Thymus (tissue), 11 donors: ENCODE data around the gene TTLL11. TPM values are rescaled to one million over a fixed set of nuclear protein-coding genes. Genes with fewer than 3 reads are reported as not detected.
"Not testable (repeated sequence)": the region's sequence is repeated elsewhere in the genome, so short reads cannot be mapped to it uniquely, and the experiment has no call there.

Experiments
- DNase-seq, 9 donors: peaks; one replicate each; pipeline ENCODE4 v3.0.0-alpha.2; 2013; ENCODE audit warnings: low spot score in 9 of 9, low read depth in 6 of 9, missing footprints in 1 of 9
- H3K27ac ChIP-seq, 2 donors: one replicate each; pipeline ENCODE4 v1.5.1; 2013; ENCODE audit warnings: control low read depth in 1 of 2, low read depth in 1 of 2, low read length in 1 of 2, mild to moderate bottlenecking in 1 of 2, moderate library complexity in 1 of 2
- H3K27me3 ChIP-seq, 2 donors: one replicate each; pipeline ENCODE4 v1.5.1; 2013; ENCODE audit warnings: low read length in 1 of 2; ENCODE audit not compliant: control insufficient read depth in 2 of 2, insufficient read depth in 1 of 2
- H3K36me3 ChIP-seq, 2 donors: one replicate each; pipeline ENCODE4 v1.5.1; 2013; ENCODE audit warnings: low read length in 1 of 2, mild to moderate bottlenecking in 1 of 2, moderate library complexity in 1 of 2; ENCODE audit not compliant: control insufficient read depth in 2 of 2, insufficient read depth in 2 of 2
- H3K4me1 ChIP-seq, 2 donors: one replicate each; pipeline ENCODE4 v1.5.1; 2013; ENCODE audit warnings: low read length in 2 of 2; ENCODE audit not compliant: control insufficient read depth in 2 of 2, insufficient read depth in 2 of 2
- H3K4me3 ChIP-seq, 2 donors: one replicate each; pipeline ENCODE4 v1.5.1; 2013; ENCODE audit warnings: low read length in 2 of 2, control low read depth in 1 of 2, mild to moderate bottlenecking in 1 of 2
- H3K9me3 ChIP-seq, 2 donors: one replicate each; pipeline ENCODE4 v1.5.1; 2013; ENCODE audit warnings: low read length in 1 of 2, mild to moderate bottlenecking in 1 of 2; ENCODE audit not compliant: control insufficient read depth in 2 of 2, insufficient read depth in 1 of 2
- WGBS: extraction: QIAGEN DNeasy Blood & Tissue Kit; methylation state at CpG from one replicate; pipeline ENCODE4 v1.1.7; 2013; 5-methylcytosine and 5-hydroxymethylcytosine counted together
- polyA plus RNA-seq: library from polyadenylated mRNA; stranded (reverse); fragments of 200-250 nt; gene quantifications from one replicate; pipeline ENCODE4 v1.2.3, GENCODE V29; 2013
- total RNA-seq: library from RNA; stranded (reverse); fragments of 120-200 nt; gene quantifications from one replicate; pipeline ENCODE4 v1.2.4, GENCODE V29; 2013
- donor health status: healthy.

The TTLL11 gene
- total and polyA plus RNA-seq, 2 donors: 2.1 to 4.0 TPM

- Histone ChIP-seq H3K27ac (no peak overlapping the region), H3K4me1 (no peaks in the 10 kb centered on the region), H3K9me3 (no peaks in the 10 kb centered on the region), H3K36me3 (no peaks in the 10 kb centered on the region), H3K27me3 (no peaks in the 10 kb centered on the region), H3K4me3 (no peak overlapping the region)
- 100% methylated on average over 1 of the region's 1 CpG for WGBS
- DNase-seq: no peak
Measured at GRCh38 chr9:122078557-122078956, 14.6 kb downstream of the TTLL11 start.

GRCh38 chr9:122076773-122077172 lies 16.3 kb downstream of the TTLL11 start:
- H3K27me3 ChIP-seq: no peaks in the 10 kb centered on the region
- no peak overlapping the region for H3K4me3 ChIP-seq
- H3K4me1 ChIP-seq: no peaks in the 10 kb centered on the region
- no peaks in the 10 kb centered on the region for H3K36me3 ChIP-seq
- no peaks in the 10 kb centered on the region for H3K9me3 ChIP-seq
- 97% methylated on average over 3 of the region's 3 CpGs for WGBS
- DNase-seq: no peak
- no peak overlapping the region for H3K27ac ChIP-seq

DNA sequence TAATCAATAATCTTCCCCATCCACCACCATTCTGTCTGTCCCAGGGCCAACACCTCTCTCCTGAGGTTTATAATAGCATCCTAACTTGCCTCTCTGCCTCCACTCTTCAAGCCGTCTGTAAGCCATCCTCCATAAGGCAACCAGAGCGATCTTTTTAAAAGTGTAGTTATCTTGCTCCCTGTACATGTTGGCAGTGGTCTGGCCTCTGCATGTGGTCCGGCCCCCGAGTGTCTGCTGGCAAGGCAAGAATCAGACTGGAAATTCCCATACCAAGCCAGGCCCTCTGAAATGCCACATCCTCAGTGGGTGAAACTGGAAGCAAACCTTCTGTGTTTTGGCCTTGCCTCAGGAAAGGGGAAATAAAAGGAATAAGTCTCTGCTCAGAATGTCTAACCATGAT lies 17.0 kb downstream of the TTLL11 start:
- Histone ChIP-seq H3K36me3 (no peaks in the 10 kb centered on the region), H3K4me3 (no peak overlapping the region), H3K4me1 (no peaks in the 10 kb centered on the region), H3K9me3 (no peaks in the 10 kb centered on the region), H3K27ac (no peak overlapping the region), H3K27me3 (no peaks in the 10 kb centered on the region)
- DNase-seq: no peak
- WGBS: 95% methylated on average over 4 of the region's 4 CpGs

DNA sequence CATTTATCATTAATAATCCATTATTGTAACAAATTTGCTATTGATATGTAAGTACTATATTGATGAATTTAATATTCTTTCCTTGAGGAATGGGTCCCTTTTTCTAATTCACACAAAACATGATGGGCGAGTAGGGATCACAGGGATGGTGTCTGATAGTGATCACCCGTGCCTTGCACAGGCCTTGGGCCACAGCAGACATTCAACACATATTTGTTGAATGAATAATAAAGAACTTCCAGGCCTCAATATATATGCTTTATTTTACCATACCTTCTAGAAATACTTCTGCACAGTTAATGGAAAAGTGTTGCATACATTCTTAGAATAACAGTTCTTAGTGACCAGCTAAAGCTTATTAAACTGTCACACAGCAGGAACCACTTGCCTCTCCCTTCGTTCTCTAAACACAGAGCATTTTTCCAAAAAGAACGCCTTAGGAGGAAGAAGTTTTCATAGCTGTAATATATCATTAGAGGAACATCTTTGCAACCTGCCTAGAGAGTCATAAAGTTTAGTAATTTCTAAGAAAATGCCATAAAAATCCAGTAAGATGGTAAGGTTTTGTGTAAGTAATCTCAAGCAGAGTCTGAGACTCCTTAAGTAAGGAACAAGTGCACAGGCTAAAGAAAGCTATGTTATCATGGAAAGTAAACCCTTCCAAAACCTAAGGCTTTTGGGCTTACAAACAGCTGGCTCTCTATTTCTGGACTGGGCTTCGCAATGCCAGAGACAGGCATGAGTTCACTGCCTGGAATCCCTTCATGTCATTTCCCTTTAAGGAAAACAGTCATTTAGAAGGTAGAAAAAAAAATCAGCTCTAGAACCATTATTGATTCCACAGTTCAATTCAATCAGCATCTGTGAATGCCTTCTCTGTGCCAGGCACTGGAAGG lies 17.7 kb downstream of the TTLL11 start:
- WGBS: 97% methylated on average over 5 of the region's 5 CpGs
- DNase-seq: no peak
- no peak overlapping the region for H3K4me3 ChIP-seq
- no peak overlapping the region for H3K27ac ChIP-seq
- H3K36me3 ChIP-seq: no peaks in the 10 kb centered on the region
- H3K27me3 ChIP-seq: no peaks in the 10 kb centered on the region
- no peaks in the 10 kb centered on the region for H3K4me1 ChIP-seq
- H3K9me3 ChIP-seq: no peaks in the 10 kb centered on the region

DNA sequence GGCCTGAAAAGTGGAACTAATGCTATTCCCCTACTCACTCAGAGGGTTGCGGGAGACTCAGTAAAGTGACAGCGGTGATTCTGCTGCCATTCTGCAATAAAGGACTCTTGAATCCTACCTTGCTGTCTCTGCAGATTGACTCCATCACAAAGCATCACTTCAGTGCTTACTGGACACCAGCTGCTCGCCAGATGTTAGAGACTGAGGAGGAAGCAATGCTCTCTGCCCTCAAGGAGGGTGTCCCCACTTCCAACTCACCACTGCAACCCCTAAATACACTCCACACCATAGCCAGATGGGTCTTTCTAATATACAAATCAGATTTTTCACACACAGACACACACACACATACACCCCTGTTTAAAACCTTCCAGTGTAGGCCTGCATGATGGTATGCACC lies 21.4 kb downstream of the TTLL11 start:
- H3K9me3 ChIP-seq: no peaks in the 10 kb centered on the region
- 95% methylated on average over 3 of the region's 3 CpGs for WGBS

DNA sequence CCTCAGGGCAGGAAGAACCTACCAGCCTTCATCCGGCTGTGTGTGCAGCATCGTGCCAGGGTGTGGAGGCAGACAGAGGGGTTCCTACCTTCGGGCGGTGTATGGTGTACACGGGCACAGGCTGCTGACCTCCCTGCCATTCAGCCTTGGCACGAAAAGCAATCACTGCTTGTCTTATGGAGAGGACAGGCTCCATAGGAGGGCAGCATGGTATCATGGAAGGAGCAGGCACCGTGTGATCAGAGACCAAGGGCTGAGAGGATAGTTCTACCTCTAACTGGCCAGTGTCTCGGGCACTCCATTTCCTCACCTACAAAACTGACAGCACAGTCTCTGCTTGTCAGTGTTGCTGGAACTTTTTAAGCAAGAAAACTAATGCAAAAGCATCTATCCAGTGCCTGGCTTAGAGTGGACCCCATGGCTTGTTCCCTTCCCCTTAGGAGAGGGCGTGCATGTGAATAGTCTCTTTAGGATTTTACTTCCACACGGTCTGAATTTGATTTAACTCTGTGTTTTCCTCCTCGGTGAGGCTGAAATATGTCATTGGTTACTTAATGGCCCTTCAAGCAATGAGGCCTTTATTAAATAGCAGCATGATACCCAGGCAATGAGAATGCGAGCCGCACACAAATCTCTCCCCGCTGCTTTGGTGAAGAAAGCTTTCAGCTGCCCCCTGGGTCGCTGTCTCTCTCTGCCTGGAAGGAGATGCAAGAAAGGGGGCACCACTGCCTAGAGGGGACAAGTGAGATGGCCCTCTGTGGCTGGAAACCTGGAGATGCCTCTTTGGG lies 22.2 kb downstream of the TTLL11 start:
- DNase-seq: no peak
- Histone ChIP-seq H3K27ac (no peak overlapping the region), H3K27me3 (no peaks in the 10 kb centered on the region), H3K36me3 (no peaks in the 10 kb centered on the region), H3K4me3 (no peak overlapping the region), H3K9me3 (no peaks in the 10 kb centered on the region), H3K4me1 (no peaks in the 10 kb centered on the region)
- WGBS: 95% methylated on average over 15 of the region's 15 CpGs

More for the DNA sequence above, 21.4 kb downstream of the TTLL11 start:
- H3K27me3 ChIP-seq: no peaks in the 10 kb centered on the region
- DNase-seq: no peak
- no peak overlapping the region for H3K27ac ChIP-seq
- no peaks in the 10 kb centered on the region for H3K4me1 ChIP-seq
- H3K36me3 ChIP-seq: no peaks in the 10 kb centered on the region
- no peak overlapping the region for H3K4me3 ChIP-seq

- H3K9me3 ChIP-seq, H3K27me3 ChIP-seq, H3K4me1 ChIP-seq, H3K27ac ChIP-seq, H3K36me3 ChIP-seq, H3K4me3 ChIP-seq, DNase-seq: not testable (repeated sequence)
- 94% methylated on average over 1 of the region's 1 CpG for WGBS
Measured at GRCh38 chr9:122066680-122067079, 26.4 kb downstream of the TTLL11 start.

- WGBS: 86% methylated on average over 2 of the region's 2 CpGs
- Histone ChIP-seq H3K9me3 (no peaks in the 10 kb centered on the region), H3K27me3 (no peaks in the 10 kb centered on the region), H3K27ac (no peak overlapping the region), H3K36me3 (no peaks in the 10 kb centered on the region), H3K4me3 (no peak overlapping the region), H3K4me1 (no peaks in the 10 kb centered on the region)
- no peak for DNase-seq
Measured at GRCh38 chr9:122065923-122066629, 27.0 kb downstream of the TTLL11 start.

DNA sequence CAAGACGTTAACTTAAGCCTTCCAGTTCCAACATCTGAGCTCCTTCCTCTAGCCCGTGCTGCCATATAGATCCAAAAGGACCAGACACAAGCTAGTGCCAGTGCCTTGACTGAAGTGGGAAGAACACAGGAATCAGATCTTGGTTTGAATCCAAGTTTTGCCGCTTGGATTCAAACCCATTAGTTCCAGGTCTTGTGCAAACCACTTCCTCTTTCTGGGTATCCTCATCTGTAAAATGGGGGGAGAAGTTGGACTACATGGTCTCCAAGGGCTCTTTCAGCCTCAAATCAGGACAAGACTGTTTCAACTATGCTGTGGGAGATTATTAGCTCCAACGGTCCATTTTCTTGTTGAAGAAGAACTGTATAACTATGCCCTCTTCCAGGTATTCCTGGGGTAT lies 32.6 kb downstream of the TTLL11 start:
- Histone ChIP-seq H3K27ac (no peak overlapping the region), H3K9me3 (no peaks in the 10 kb centered on the region), H3K4me1 (no peaks in the 10 kb centered on the region), H3K36me3 (no peaks in the 10 kb centered on the region), H3K4me3 (no peak overlapping the region), H3K27me3 (no peaks in the 10 kb centered on the region)
- 95% methylated on average over 4 of the region's 4 CpGs for WGBS
- no peak for DNase-seq
